GM12878 (cell line): ENCODE data around the gene ARL4C. TPM values are rescaled to one million over a fixed set of nuclear protein-coding genes. Genes with fewer than 3 reads are reported as not detected.

Experiments
- ATAC-seq: fragments of 200-7000 bp; cut with Tn5 transposase; 3 replicates; pipeline ENCODE4 v1.9.1; 2020; ENCODE audit warnings: mild to moderate bottlenecking, moderate library complexity
- BruUV-seq: library from RNA; stranded (reverse); fragments of 400-500 nt; replicated peaks from 2 replicates; lab custom pipeline; 2021; lab: Mats Ljungman, UMichigan
- CTCF ChIA-PET: fragments of 300-600 bp; sonication (Branson Sonifier 250); formaldehyde crosslinking; extraction: SDS; loops from one replicate; lab custom pipeline; 2021; ENCODE audit warnings: inconsistent platforms; lab: Yijun Ruan, JAX
- POLR2A ChIA-PET: fragments of 350-600 bp; formaldehyde crosslinking; extraction: SDS; loops from one replicate; lab custom pipeline; 2021; ENCODE audit warnings: inconsistent platforms; lab: Charles Lee
- RAD21 ChIA-PET: fragments of 300-600 bp; sonication (Branson Sonifier 250); formaldehyde crosslinking; loops from one replicate; lab custom pipeline; 2023; ENCODE audit warnings: antibody characterized with exemption; ENCODE audit not compliant: unreplicated experiment; lab: Charles Lee
- SMC1A ChIA-PET: fragments of 300-600 bp; sonication (Branson Sonifier 250); formaldehyde crosslinking; loops from one replicate; lab custom pipeline; 2023; ENCODE audit not compliant: unreplicated experiment, uncharacterized antibody; lab: Charles Lee
- DNase-seq: peaks from one replicate; pipeline ENCODE4 v3.0.0-alpha.2; 2011; ENCODE audit warnings: low read depth, low spot score
- FAIRE-seq: peaks from 3 replicates; lab custom pipeline; 2011; peaks lifted over from hg19 to GRCh38; lab: Jason Lieb, UNC
- H2AFZ ChIP-seq: 2 replicates; pipeline ENCODE4 v1.6.0; 2011; ENCODE audit warnings: low read depth, low read length, control low read depth; ENCODE audit not compliant: control insufficient read depth
- H3K27ac ChIP-seq: 2 replicates; pipeline ENCODE4 v1.5.1; 2011; ENCODE audit warnings: control low read depth; ENCODE audit not compliant: control insufficient read depth, insufficient read depth
- H3K27me3 ChIP-seq, 2 experiments: replicated peaks in 1 of 2; 2 replicates each; pipeline versions ENCODE4 v1.6.0 to v1.6.1; 2011; ENCODE audit warnings: low read length in 1 of 2; ENCODE audit not compliant: control insufficient read depth in 2 of 2, insufficient read depth in 2 of 2
- H3K36me3 ChIP-seq, 2 experiments: 2 replicates each; pipeline ENCODE4 v1.5.1; 2011; ENCODE audit warnings: low read length in 1 of 2; ENCODE audit not compliant: control insufficient read depth in 2 of 2, insufficient read depth in 2 of 2
- H3K4me1 ChIP-seq: 2 replicates; pipeline ENCODE4 v1.6.1; 2011; ENCODE audit warnings: mild to moderate bottlenecking, low read length, moderate library complexity, mixed read lengths; ENCODE audit not compliant: control insufficient read depth, insufficient read depth
- H3K4me2 ChIP-seq: 2 replicates; pipeline ENCODE4 v1.6.0; 2011; ENCODE audit warnings: control low read depth; ENCODE audit not compliant: control insufficient read depth, insufficient read depth
- H3K4me3 ChIP-seq: fragments of 200-600 bp; sonication (generic); 2 replicates; pipeline ENCODE4 v1.5.1; 2016
- H3K79me2 ChIP-seq: 2 replicates; pipeline ENCODE4 v1.6.0; 2011; ENCODE audit warnings: low read length; ENCODE audit not compliant: control insufficient read depth, insufficient read depth
- H3K9ac ChIP-seq: 2 replicates; pipeline ENCODE4 v1.8.0; 2011; ENCODE audit warnings: low read length, control low read depth, mixed read lengths; ENCODE audit not compliant: control insufficient read depth, insufficient read depth
- H3K9me3 ChIP-seq: replicated peaks from 3 replicates; pipeline ENCODE4 v1.5.1; 2011; ENCODE audit warnings: mild to moderate bottlenecking, low read length; ENCODE audit not compliant: control insufficient read depth, insufficient read depth
- H4K20me1 ChIP-seq: 2 replicates; pipeline ENCODE4 v1.6.0; 2011; ENCODE audit not compliant: control insufficient read depth, insufficient read depth
- BHLHE40 ChIP-seq, 2 experiments: fragments of 450-650 bp in 1 of 2; IDR thresholded peaks; 2 replicates each; pipeline ENCODE4 v1.6.1; 2011 to 2017; ENCODE audit warnings: low read depth in 2 of 2, borderline replicate concordance in 1 of 2, improper control_type of control experiment in 1 of 2, low read length in 1 of 2, mild to moderate bottlenecking in 1 of 2
- WGBS: methylation state at CpG from one replicate; pipeline ENCODE4 v1.1.6; 2016; ENCODE audit warnings: low lambda C conversion rate; ENCODE audit not compliant: insufficient replicate concordance, insufficient coverage; ENCODE audit errors: missing lambda C conversion rate; 5-methylcytosine and 5-hydroxymethylcytosine counted together
- in situ Hi-C: fragments of 300-500 bp; cut with MboI; formaldehyde crosslinking; loops from 9 replicates; pipeline ENCODE4 v1.14.3; 2018; ENCODE audit warnings: mixed read lengths
- intact Hi-C: fragments of 100-400 bp; cut with micrococcal nuclease; formaldehyde crosslinking; loops from one replicate; pipeline ENCODE4 v1.14.2; 2022; ENCODE audit not compliant: unreplicated experiment
- polyA plus RNA-seq, 11 experiments: library from polyadenylated mRNA; depleted of rRNA in 4 of 11; unstranded in 6 of 11; stranded (reverse) in 5 of 11; fragments of >200 nt; fragmentation: Nextera tagmentation in 4 of 11; fragmentation: Illumina TruSeq in 1 of 11; extraction: Ambion mirVana in 4 of 11; extraction: Trizol in 1 of 11; gene quantifications; 1 replicate in 1 of 11; 2 replicates in 10 of 11; pipeline versions ENCODE4 v1.2.1 to v1.2.3, GENCODE V29; 2011 to 2016; ENCODE audit warnings: inconsistent platforms in 2 of 11, missing spikeins in 2 of 11, low read depth in 1 of 11
- total RNA-seq, 4 experiments: library from RNA; depleted of rRNA in 3 of 4; stranded (reverse); fragments of >200 nt in 3 of 4; fragmentation: Illumina TruSeq in 1 of 4; extraction: Trizol in 1 of 4; gene quantifications; 2 replicates each; pipeline versions ENCODE4 v1.2.1 to v1.2.3, GENCODE V29; 2013 to 2021
- TF ChIP-seq, protein P1 (sequence below): fragments of 450-650 bp; IDR thresholded peaks from 2 replicates; pipeline ENCODE4 v1.6.1; 2017; ENCODE audit warnings: mild to moderate bottlenecking, moderate library complexity

Gene ARL4C
- total and polyA plus RNA-seq, 10 of the 15 experiments (the other 5 are each of a cell fraction or from before 2014, with no cell fraction given): 0.03 to 0.72 (median 0.06) TPM; not detected in 4

DNA sequence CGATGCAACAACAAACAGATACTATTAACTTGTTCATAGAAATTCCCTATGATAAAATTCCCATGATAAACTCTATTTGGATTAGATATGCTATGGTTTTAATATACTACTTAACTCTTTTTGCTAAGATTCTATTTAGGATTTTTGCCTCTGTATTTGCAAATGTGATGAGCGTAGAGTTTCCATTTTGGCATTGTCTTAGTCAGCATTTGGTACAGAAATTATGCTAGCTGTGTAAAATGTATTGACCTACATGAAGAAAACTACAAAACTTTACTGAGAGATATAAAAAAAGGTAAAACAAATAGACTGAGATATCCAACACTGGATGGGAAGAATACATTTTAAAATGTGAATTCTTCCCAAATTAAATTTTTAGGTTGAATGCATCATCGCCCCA, 29.8 kb upstream of the ARL4C start:
- in situ Hi-C loops: loop anchor here (25.0 kb wide), 1 partner anchor 539 kb away; no protein-coding TSS in a partner anchor
- no peak overlapping the region for H2AFZ ChIP-seq
- H3K9me3 ChIP-seq: no peaks in the 10 kb centered on the region
- H3K4me1 ChIP-seq: no peaks in the 10 kb centered on the region
- intact Hi-C loops: no loop called here
- H3K27me3 ChIP-seq: no peaks in the 10 kb centered on the region
- no peak overlapping the region for H3K4me2 ChIP-seq
- ChIA-PET POLR2A (no interaction called here), CTCF (no interaction called here), SMC1A (no interaction called here), RAD21 (no interaction called here)
- TF ChIP-seq BHLHE40 (IDR thresholded peaks at IDR 0.05; ENCODE audit: borderline replicate concordance in 1 of 2, low read depth in 2 of 2, low read length in 1 of 2): no peak
- TF ChIP-seq, protein P1, sequence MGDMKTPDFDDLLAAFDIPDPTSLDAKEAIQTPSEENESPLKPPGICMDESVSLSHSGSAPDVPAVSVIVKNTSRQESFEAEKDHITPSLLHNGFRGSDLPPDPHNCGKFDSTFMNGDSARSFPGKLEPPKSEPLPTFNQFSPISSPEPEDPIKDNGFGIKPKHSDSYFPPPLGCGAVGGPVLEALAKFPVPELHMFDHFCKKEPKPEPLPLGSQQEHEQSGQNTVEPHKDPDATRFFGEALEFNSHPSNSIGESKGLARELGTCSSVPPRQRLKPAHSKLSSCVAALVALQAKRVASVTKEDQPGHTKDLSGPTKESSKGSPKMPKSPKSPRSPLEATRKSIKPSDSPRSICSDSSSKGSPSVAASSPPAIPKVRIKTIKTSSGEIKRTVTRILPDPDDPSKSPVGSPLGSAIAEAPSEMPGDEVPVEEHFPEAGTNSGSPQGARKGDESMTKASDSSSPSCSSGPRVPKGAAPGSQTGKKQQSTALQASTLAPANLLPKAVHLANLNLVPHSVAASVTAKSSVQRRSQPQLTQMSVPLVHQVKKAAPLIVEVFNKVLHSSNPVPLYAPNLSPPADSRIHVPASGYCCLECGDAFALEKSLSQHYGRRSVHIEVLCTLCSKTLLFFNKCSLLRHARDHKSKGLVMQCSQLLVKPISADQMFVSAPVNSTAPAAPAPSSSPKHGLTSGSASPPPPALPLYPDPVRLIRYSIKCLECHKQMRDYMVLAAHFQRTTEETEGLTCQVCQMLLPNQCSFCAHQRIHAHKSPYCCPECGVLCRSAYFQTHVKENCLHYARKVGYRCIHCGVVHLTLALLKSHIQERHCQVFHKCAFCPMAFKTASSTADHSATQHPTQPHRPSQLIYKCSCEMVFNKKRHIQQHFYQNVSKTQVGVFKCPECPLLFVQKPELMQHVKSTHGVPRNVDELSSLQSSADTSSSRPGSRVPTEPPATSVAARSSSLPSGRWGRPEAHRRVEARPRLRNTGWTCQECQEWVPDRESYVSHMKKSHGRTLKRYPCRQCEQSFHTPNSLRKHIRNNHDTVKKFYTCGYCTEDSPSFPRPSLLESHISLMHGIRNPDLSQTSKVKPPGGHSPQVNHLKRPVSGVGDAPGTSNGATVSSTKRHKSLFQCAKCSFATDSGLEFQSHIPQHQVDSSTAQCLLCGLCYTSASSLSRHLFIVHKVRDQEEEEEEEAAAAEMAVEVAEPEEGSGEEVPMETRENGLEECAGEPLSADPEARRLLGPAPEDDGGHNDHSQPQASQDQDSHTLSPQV: no peak
- ATAC-seq (no peak), DNase-seq (no peak), FAIRE-seq (no peak)
- H3K27ac ChIP-seq: no peak overlapping the region
- H3K9ac ChIP-seq: no peak overlapping the region
- H3K79me2 ChIP-seq: no peaks in the 10 kb centered on the region
- BruUV-seq: no TSS peak
- no peaks in the 10 kb centered on the region for H4K20me1 ChIP-seq
- WGBS: 24% methylated on average over 3 of the region's 3 CpGs
- H3K4me3 ChIP-seq: no peak overlapping the region
- no peaks in the 10 kb centered on the region for H3K36me3 ChIP-seq
